BE2C (cell line): ENCODE data around the gene COL4A1.

Experiments
- DNase-seq: peaks from one replicate; pipeline ENCODE4 v3.0.0-alpha.2; 2020
- H3K27me3 ChIP-seq: fragments of 250-450 bp; sonication (Bioruptor Pico); 2 replicates; pipeline ENCODE4 v1.5.1; 2020; ENCODE audit warnings: mild to moderate bottlenecking
- H3K36me3 ChIP-seq: fragments of 250-450 bp; sonication (Bioruptor Pico); 2 replicates; pipeline ENCODE4 v1.5.1; 2020; ENCODE audit warnings: mild to moderate bottlenecking
- H3K4me1 ChIP-seq: fragments of 250-450 bp; sonication (Bioruptor Pico); 2 replicates; pipeline ENCODE4 v1.5.1; 2020
- H3K4me3 ChIP-seq: 2 replicates; pipeline ENCODE4 v1.5.1; 2011; ENCODE audit warnings: low read depth, low read length
- H3K9me3 ChIP-seq: fragments of 250-450 bp; sonication (Bioruptor Pico); 2 replicates; pipeline ENCODE4 v1.5.1; 2020
- TF ChIP-seq, protein P1 (sequence below): IDR thresholded peaks from 2 replicates; pipeline ENCODE4 v1.5.1; 2012; ENCODE audit warnings: mild to moderate bottlenecking, low read depth, low read length

COL4A1 gene

GRCh38 chr13:110217085-110217484 lies 89.9 kb downstream of the COL4A1 start:
- DNase-seq: no peak
- H3K4me1 ChIP-seq: no peaks in the 10 kb centered on the region
- H3K36me3 ChIP-seq: no peaks in the 10 kb centered on the region
- H3K27me3 ChIP-seq: peaks cover 19% of the 10 kb centered on the region
- no peaks in the 10 kb centered on the region for H3K9me3 ChIP-seq
- H3K4me3 ChIP-seq: no peak overlapping the region
- TF ChIP-seq, protein P1, sequence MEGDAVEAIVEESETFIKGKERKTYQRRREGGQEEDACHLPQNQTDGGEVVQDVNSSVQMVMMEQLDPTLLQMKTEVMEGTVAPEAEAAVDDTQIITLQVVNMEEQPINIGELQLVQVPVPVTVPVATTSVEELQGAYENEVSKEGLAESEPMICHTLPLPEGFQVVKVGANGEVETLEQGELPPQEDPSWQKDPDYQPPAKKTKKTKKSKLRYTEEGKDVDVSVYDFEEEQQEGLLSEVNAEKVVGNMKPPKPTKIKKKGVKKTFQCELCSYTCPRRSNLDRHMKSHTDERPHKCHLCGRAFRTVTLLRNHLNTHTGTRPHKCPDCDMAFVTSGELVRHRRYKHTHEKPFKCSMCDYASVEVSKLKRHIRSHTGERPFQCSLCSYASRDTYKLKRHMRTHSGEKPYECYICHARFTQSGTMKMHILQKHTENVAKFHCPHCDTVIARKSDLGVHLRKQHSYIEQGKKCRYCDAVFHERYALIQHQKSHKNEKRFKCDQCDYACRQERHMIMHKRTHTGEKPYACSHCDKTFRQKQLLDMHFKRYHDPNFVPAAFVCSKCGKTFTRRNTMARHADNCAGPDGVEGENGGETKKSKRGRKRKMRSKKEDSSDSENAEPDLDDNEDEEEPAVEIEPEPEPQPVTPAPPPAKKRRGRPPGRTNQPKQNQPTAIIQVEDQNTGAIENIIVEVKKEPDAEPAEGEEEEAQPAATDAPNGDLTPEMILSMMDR: no peak

DNA sequence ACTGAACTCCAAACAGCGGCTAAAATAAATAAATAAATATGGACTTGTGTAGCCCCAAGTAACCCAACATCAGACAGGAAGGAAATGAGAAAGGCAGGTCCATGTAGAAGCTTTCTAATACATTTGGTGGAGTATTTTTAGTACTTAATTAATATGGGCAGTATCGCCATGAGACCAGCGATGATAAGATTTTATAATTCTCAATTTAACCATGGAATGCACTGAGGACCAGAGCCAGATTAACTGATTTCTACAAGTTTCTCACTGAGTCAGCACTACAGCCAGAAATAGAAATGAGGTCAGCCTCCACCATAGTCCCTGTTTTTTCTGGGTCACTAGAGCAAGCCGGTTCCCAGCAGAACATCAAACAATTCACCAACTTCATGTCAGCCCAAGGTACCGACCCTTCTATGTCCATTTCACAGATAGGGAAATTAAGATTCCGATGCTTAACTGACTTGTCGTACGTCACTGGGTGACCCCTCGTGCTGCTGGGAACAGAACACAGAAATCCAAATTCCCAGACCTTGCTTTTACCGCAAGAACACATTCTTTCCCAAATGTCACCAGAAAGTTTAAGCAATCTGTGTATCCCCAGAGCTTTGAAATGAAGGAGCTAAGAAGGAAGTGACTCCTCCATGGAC lies 90.4 kb downstream of the COL4A1 start:
- Histone ChIP-seq H3K4me1 (no peaks in the 10 kb centered on the region), H3K9me3 (no peaks in the 10 kb centered on the region), H3K27me3 (peaks cover 19% of the 10 kb centered on the region), H3K36me3 (no peaks in the 10 kb centered on the region), H3K4me3 (no peak overlapping the region)
- DNase-seq: no peak
- TF ChIP-seq, protein P1: no peak

GRCh38 chr13:110216006-110216397 lies 91.0 kb downstream of the COL4A1 start:
- no peaks in the 10 kb centered on the region for H3K4me1 ChIP-seq
- TF ChIP-seq, protein P1: no peak

DNA sequence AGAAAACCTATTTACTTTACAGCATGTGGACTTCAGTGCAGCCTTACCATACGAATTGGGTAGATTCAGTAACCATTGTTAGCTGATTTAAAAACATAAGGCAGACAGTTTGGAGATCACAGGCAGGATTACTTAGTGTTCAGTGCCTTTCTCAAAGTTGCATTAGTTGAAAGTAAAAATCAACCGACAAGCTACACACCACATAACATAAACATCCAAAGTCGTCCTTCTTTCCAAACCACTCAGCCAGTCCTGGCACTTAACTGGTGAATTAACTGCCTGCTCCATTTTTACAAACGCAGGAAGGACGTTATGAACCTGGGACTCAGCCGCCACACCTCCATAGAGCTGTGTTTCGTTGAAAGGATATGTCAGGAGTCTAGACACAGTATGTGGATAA lies 91.4 kb downstream of the COL4A1 start:
- Histone ChIP-seq H3K4me1 (no peaks in the 10 kb centered on the region), H3K27me3 (peaks cover 27% of the 10 kb centered on the region), H3K4me3 (no peak overlapping the region), H3K9me3 (no peaks in the 10 kb centered on the region), H3K36me3 (no peaks in the 10 kb centered on the region)
- no peak for DNase-seq
- TF ChIP-seq, protein P1: no peak

More at GRCh38 chr13:110216006-110216397, 91.0 kb downstream of the COL4A1 start:
- H3K4me3 ChIP-seq: no peak overlapping the region
- no peaks in the 10 kb centered on the region for H3K9me3 ChIP-seq
- no peaks in the 10 kb centered on the region for H3K36me3 ChIP-seq
- peaks cover 23% of the 10 kb centered on the region for H3K27me3 ChIP-seq
- no peak for DNase-seq

DNA sequence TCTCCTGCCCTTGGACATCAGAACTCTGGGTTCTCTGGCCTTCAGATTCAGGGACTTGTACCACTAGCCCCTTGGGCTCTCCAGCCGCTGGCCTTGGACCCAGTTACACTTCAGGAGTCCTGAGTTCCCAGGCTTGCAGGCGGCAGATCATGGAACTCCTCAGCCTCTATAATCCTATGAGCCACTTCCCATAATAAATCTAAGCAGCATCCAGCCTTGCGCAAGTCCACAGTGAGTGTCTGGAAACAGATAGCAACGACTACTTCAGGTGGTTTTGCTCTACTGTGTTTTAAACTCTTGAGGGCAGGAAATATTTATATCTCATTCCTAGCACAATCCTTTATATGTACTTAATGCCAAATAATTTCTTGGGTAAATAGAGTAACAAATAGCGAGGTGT lies 92.3 kb downstream of the COL4A1 start:
- no peaks in the 10 kb centered on the region for H3K9me3 ChIP-seq
- no peaks in the 10 kb centered on the region for H3K4me1 ChIP-seq
- peaks cover 32% of the 10 kb centered on the region for H3K27me3 ChIP-seq
- H3K36me3 ChIP-seq: no peaks in the 10 kb centered on the region
- TF ChIP-seq, protein P1: no peak
- DNase-seq: no peak
- H3K4me3 ChIP-seq: no peak overlapping the region

DNA sequence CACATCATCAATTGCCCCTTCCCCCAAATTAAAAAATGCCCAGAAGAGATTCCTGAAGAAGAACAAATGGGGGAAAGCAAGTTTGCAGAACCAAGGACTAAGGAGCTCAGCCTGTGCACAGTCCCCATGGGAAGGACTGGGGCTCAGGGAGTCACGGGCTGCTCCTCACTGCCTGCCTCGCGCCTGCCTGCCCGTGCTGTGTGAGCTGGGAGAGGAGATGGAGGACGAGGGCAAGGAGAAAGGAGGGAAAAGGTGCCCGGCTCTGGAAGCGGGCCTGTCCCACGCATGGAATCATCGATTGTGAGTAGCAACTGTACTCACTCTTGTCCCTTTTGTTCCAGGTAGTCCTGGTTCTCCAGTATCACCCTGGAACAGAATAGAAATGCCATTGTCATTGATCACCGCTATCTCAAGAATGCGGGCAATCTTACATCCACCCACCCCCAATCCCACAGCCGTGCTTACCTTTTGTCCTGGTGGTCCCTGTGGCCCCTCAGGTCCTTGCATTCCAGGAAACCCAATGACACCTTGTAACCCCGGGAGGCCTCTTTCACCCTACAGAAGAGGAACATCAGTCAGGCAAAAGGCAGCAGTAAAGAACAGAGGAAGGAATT lies 93.4 kb downstream of the COL4A1 start:
- Histone ChIP-seq H3K9me3 (no peaks in the 10 kb centered on the region), H3K36me3 (no peaks in the 10 kb centered on the region), H3K4me1 (no peaks in the 10 kb centered on the region), H3K27me3 (peaks cover 28% of the 10 kb centered on the region), H3K4me3 (no peak overlapping the region)
- TF ChIP-seq, protein P1: no peak
- DNase-seq: no peak
